SU-DHL-6 (cell line): Measurements from ENCODE around the gene PHF23.

Experiments
- CTCF ChIP-seq: fragments of 200-600 bp; sonication (generic); IDR thresholded peaks from one replicate; pipeline ENCODE4 v1.5.1; 2017; ENCODE audit warnings: antibody characterized with exemption, mild to moderate bottlenecking, low read length, moderate library complexity; ENCODE audit not compliant: insufficient read depth, poor library complexity, severe bottlenecking
- EZH2phosphoT487 ChIP-seq: fragments of 200-600 bp; sonication (generic), shearing (Covaris generic); conservative IDR thresholded peaks from 2 replicates; pipeline ENCODE4 v1.6.1; 2018; ENCODE audit warnings: mild to moderate bottlenecking, antibody characterized with exemption, low read length, moderate library complexity, mixed read lengths

- TF ChIP-seq CTCF = no peak
- no peak for TF ChIP-seq EZH2phosphoT487
These were observed 21.1 kb downstream of the PHF23 start for GRCh38 chr17:7218166-7218565.
